Suprapubic skin (tissue), 4 donors: ENCODE results near the gene TOMM6. TPM values are rescaled to one million over a fixed set of nuclear protein-coding genes. Genes with fewer than 3 reads are reported as not detected.

ENCODE experiments used
- DNase-seq, 2 donors: peaks; one replicate each; pipeline ENCODE4 v3.0.0-alpha.2; 2019; ENCODE audit warnings: low spot score in 2 of 2
- H3K27ac ChIP-seq: fragments of 200-600 bp; sonication (generic); one replicate; pipeline ENCODE4 v1.5.1; 2019
- H3K27me3 ChIP-seq: fragments of 200-600 bp; sonication (generic); one replicate; pipeline ENCODE4 v1.5.1; 2019
- H3K36me3 ChIP-seq: fragments of 200-600 bp; sonication (generic); one replicate; pipeline ENCODE4 v1.5.1; 2019
- H3K4me1 ChIP-seq: fragments of 200-600 bp; sonication (generic); one replicate; pipeline ENCODE4 v1.5.1; 2019
- H3K4me3 ChIP-seq: fragments of 200-600 bp; sonication (generic); one replicate; pipeline ENCODE4 v1.5.1; 2019; ENCODE audit warnings: mild to moderate bottlenecking
- H3K9me3 ChIP-seq: fragments of 200-600 bp; sonication (generic); one replicate; pipeline ENCODE4 v1.5.1; 2019
- EP300 ChIP-seq: sonication (generic); formaldehyde crosslinking; IDR thresholded peaks from one replicate; pipeline ENCODE4 v1.6.1; 2017; ENCODE audit warnings: antibody characterized with exemption
- POLR2A ChIP-seq, 2 donors: fragments of 450-650 bp; IDR thresholded peaks; one replicate each; pipeline ENCODE4 v1.6.1; 2017; ENCODE audit warnings: antibody characterized with exemption in 2 of 2, mild to moderate bottlenecking in 2 of 2, moderate library complexity in 2 of 2
- POLR2AphosphoS5 ChIP-seq, 3 donors: sonication (generic); formaldehyde crosslinking; IDR thresholded peaks; one replicate each; pipeline ENCODE4 v1.6.1; 2017; ENCODE audit warnings: antibody characterized with exemption in 3 of 3
- WGBS: methylation state at CpG from one replicate; pipeline ENCODE4 v1.1.5; 2018; 5-methylcytosine and 5-hydroxymethylcytosine counted together
- total RNA-seq, 4 donors: library from RNA; depleted of rRNA; stranded (reverse); fragments of >200 nt; gene quantifications; one replicate each; pipeline ENCODE4 v1.1.0, GENCODE V29; 2016
- TF ChIP-seq, protein P1 (sequence below), 2 donors: fragments of 200-600 bp in 1 of 2; fragments of 450-650 bp in 1 of 2; sonication (generic) in 1 of 2; IDR thresholded peaks; one replicate each; pipeline ENCODE4 v1.5.1; 2016 to 2019; ENCODE audit warnings: antibody characterized with exemption in 2 of 2, mild to moderate bottlenecking in 1 of 2, moderate library complexity in 1 of 2

Gene TOMM6
- total RNA-seq, 4 donors from 2014 or later: 50.2 to 165 (median 136) TPM

DNA sequence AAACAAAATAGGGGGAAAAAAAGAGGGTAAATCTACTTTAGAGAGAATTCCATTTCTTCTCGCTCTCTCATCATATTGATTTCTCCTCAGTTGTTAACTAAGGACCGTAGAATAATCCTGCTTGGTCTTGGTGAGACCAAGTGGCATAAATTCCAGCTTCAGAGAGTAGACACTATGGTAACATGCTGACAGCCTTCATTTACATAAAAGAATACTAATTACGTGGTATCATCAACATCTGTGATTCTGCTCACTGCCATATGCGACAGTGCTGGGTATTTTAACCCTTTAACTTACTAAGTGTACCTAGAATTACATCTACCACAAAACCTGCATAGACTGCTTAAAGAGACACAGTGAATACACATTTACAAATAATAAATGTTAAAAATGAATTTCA lies 27.1 kb downstream of the TOMM6 start:
- Histone ChIP-seq H3K4me3 (no peak overlapping the region), H3K27me3 (no peaks in the 10 kb centered on the region), H3K4me1 (no peaks in the 10 kb centered on the region), H3K9me3 (no peaks in the 10 kb centered on the region), H3K27ac (no peak overlapping the region), H3K36me3 (no peaks in the 10 kb centered on the region)
- TF ChIP-seq POLR2A (IDR thresholded peaks at IDR 0.05) (no peak), EP300 (no peak), POLR2AphosphoS5 (IDR thresholded peaks at IDR 0.05) (no peak)
- TF ChIP-seq, protein P1, sequence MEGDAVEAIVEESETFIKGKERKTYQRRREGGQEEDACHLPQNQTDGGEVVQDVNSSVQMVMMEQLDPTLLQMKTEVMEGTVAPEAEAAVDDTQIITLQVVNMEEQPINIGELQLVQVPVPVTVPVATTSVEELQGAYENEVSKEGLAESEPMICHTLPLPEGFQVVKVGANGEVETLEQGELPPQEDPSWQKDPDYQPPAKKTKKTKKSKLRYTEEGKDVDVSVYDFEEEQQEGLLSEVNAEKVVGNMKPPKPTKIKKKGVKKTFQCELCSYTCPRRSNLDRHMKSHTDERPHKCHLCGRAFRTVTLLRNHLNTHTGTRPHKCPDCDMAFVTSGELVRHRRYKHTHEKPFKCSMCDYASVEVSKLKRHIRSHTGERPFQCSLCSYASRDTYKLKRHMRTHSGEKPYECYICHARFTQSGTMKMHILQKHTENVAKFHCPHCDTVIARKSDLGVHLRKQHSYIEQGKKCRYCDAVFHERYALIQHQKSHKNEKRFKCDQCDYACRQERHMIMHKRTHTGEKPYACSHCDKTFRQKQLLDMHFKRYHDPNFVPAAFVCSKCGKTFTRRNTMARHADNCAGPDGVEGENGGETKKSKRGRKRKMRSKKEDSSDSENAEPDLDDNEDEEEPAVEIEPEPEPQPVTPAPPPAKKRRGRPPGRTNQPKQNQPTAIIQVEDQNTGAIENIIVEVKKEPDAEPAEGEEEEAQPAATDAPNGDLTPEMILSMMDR (IDR thresholded peaks at IDR 0.05): no peak
- WGBS: 65% methylated on average over 4 of the region's 4 CpGs
- DNase-seq: no peak

DNA sequence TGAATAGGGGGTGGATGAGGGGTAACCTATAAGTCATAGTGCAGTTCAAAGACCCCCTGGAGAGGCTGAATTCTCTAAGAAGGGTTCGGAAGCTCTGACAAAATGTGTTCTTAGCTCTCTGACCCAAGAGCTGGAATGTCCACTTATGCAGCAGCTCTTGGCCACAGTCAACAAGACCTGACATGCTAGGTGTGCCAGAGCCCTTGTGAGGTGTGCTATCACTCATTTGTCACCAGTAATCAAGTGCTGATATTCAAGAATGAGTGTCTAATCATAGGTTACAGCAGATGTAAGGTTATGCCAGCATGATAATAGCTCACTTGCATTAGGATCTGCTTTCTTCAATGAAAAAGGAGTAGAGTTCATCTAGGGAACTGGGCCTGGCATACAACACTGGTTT lies 28.1 kb downstream of the TOMM6 start:
- TF ChIP-seq, protein P1 (IDR thresholded peaks at IDR 0.05): no peak
- TF ChIP-seq POLR2A (IDR thresholded peaks at IDR 0.05): no peak
- TF ChIP-seq POLR2AphosphoS5 (IDR thresholded peaks at IDR 0.05): no peak
- TF ChIP-seq EP300: no peak
- H3K4me3 ChIP-seq: no peak overlapping the region
- no peak for DNase-seq
- H3K9me3 ChIP-seq: no peaks in the 10 kb centered on the region
- no peaks in the 10 kb centered on the region for H3K27me3 ChIP-seq
- no peak overlapping the region for H3K27ac ChIP-seq
- 100% methylated on average over 1 of the region's 1 CpG for WGBS
- H3K36me3 ChIP-seq: no peaks in the 10 kb centered on the region
- no peaks in the 10 kb centered on the region for H3K4me1 ChIP-seq

DNA sequence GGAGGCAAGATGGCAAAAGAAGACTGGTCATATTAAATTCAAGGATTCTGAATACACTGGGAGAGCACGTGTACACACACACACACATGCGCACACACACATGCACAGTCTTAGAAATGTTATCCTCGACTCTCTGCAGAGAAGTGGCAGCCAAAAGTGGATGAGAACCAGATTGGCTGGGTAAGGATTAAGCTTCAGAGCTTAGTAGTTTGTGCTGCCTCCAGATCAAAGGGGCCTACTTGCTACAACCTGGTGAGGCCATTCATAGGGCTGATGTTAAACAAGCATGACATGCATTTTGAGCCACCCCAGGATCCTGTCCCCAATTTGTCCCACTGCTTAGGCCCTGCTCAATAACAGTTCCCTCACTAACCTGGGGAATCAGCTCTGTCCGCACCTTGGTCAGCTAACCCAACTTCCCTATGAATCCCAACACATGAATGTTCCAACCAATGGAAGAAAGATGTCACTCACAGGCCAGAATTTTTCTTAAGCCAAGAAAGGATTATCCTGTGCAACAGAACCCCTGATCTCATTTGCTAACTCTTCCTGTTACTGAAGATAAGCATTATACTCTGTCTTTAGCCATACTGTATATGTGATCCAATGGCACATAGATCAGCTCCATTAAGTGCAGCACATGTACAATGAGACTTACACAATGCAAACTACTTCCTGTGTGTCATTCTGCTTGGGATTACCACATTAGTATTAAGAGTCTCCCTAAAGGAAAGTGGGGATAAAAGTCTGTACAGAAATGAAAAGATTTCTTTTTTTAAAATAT lies 31.0 kb downstream of the TOMM6 start:
- Histone ChIP-seq H3K4me3 (no peak overlapping the region), H3K27me3 (no peaks in the 10 kb centered on the region), H3K27ac (no peak overlapping the region), H3K4me1 (no peaks in the 10 kb centered on the region), H3K9me3 (no peaks in the 10 kb centered on the region), H3K36me3 (no peaks in the 10 kb centered on the region)
- DNase-seq: no peak
- TF ChIP-seq, protein P1 (IDR thresholded peaks at IDR 0.05): no peak
- TF ChIP-seq POLR2A (IDR thresholded peaks at IDR 0.05): no peak
- TF ChIP-seq EP300: no peak
- TF ChIP-seq POLR2AphosphoS5 (IDR thresholded peaks at IDR 0.05): no peak
- WGBS: 78% methylated on average over 4 of the region's 4 CpGs

DNA sequence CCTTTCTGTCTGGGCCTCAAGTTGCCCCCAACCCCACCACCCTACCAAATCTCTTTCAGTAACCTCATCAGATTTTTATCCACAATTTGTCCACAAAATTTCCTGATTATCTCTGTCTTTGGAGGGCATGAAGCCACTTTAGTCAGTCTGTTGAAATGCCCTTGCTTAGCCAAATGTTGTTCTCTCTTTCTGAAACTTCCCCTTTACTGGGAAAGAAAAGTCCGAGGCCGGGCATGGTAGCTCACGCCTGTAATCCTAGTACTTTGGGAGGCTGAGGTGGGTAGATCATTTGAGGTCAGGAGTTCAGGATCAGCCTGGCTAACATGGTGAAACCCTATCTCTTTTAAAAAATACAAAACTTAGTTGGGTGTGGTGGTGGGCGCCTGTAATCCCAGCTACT lies 33.8 kb downstream of the TOMM6 start:
- Histone ChIP-seq H3K9me3 (no peaks in the 10 kb centered on the region), H3K27ac (no peak overlapping the region), H3K4me3 (no peak overlapping the region), H3K4me1 (no peaks in the 10 kb centered on the region), H3K36me3 (no peaks in the 10 kb centered on the region), H3K27me3 (no peaks in the 10 kb centered on the region)
- WGBS: 91% methylated on average over 4 of the region's 4 CpGs
- no peak for DNase-seq
- TF ChIP-seq POLR2A (IDR thresholded peaks at IDR 0.05) (no peak), POLR2AphosphoS5 (IDR thresholded peaks at IDR 0.05) (no peak), EP300 (no peak)
- TF ChIP-seq, protein P1 (IDR thresholded peaks at IDR 0.05): no peak

DNA sequence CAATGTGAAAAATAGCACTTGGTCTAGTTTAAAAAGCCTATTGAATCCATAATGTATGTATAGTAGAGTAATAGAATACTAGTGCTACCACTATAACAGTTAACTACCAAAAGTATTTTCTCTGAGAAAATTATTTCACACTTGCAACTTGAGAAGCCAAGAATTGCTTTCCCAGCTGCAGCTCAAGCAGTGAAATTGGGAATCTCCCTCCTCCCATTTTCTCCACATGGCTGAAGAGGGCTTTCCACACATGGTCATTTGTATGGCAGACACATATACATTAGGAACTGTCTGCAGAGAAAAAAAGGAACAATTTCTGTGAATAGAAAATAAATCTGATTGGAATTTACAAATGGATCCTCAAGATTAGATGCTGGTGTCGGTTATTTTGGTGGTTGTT lies 34.5 kb downstream of the TOMM6 start:
- Histone ChIP-seq H3K4me1 (no peaks in the 10 kb centered on the region), H3K27ac (no peak overlapping the region), H3K27me3 (no peaks in the 10 kb centered on the region), H3K9me3 (no peaks in the 10 kb centered on the region), H3K36me3 (no peaks in the 10 kb centered on the region), H3K4me3 (no peak overlapping the region)
- WGBS: 92% methylated on average over 1 of the region's 1 CpG
- TF ChIP-seq POLR2AphosphoS5 (IDR thresholded peaks at IDR 0.05): no peak
- TF ChIP-seq, protein P1 (IDR thresholded peaks at IDR 0.05): no peak
- no peak for TF ChIP-seq POLR2A (IDR thresholded peaks at IDR 0.05)
- no peak for TF ChIP-seq EP300
- DNase-seq: no peak
